Keratinocyte (primary cell): Measurements from ENCODE around the gene SPEF1. TPM values are rescaled to one million over a fixed set of nuclear protein-coding genes. Genes with fewer than 3 reads are reported as not detected.
A peak's percentile ranks its signal among the peaks of the same experiment; 100 is the strongest.

Experiments used
- DNase-seq: peaks from one replicate; pipeline ENCODE4 v3.0.0-alpha.2; 2011; ENCODE audit warnings: low read depth, missing footprints, low spot score
- FAIRE-seq: peaks from 2 replicates; lab custom pipeline; 2011; peaks lifted over from hg19 to GRCh38; lab: Jason Lieb, UNC
- H2AFZ ChIP-seq: 2 replicates; pipeline ENCODE4 v1.6.0; 2012; ENCODE audit warnings: low read length, control low read depth, inconsistent platforms; ENCODE audit not compliant: control insufficient read depth
- H3K27ac ChIP-seq: 2 replicates; pipeline ENCODE4 v1.5.1; 2011; ENCODE audit warnings: low read length; ENCODE audit not compliant: control insufficient read depth, insufficient read depth
- H3K27me3 ChIP-seq: 3 replicates; pipeline ENCODE4 v1.6.0; 2011; ENCODE audit warnings: low read length; ENCODE audit not compliant: control insufficient read depth, insufficient read depth; ENCODE audit errors: extremely low read depth
- H3K36me3 ChIP-seq, 2 experiments: 2 replicates in 1 of 2; 3 replicates in 1 of 2; pipeline ENCODE4 v1.5.1; 2011; ENCODE audit warnings: low read length in 2 of 2, mild to moderate bottlenecking in 1 of 2; ENCODE audit not compliant: control insufficient read depth in 2 of 2, insufficient read depth in 2 of 2; ENCODE audit errors: extremely low read depth in 1 of 2
- H3K4me1 ChIP-seq: 3 replicates; pipeline ENCODE4 v1.5.1; 2011; ENCODE audit warnings: low read length; ENCODE audit not compliant: control insufficient read depth, insufficient read depth; ENCODE audit errors: extremely low read depth
- H3K4me2 ChIP-seq: 3 replicates; pipeline ENCODE4 v1.6.0; 2011; ENCODE audit warnings: low read depth, low read length; ENCODE audit not compliant: control insufficient read depth, insufficient read depth; ENCODE audit errors: extremely low read depth
- H3K4me3 ChIP-seq, 3 experiments: fragments of 200-600 bp in 1 of 3; sonication (generic) in 1 of 3; 2 replicates in 2 of 3; 3 replicates in 1 of 3; pipeline ENCODE4 v1.5.1; 2011 to 2016; ENCODE audit warnings: low read length in 3 of 3, mild to moderate bottlenecking in 3 of 3, control low read depth in 2 of 3, inconsistent platforms in 1 of 3, low read depth in 1 of 3, mixed read lengths in 1 of 3, mixed run types in 1 of 3, moderate library complexity in 1 of 3; ENCODE audit not compliant: control insufficient read depth in 2 of 3, insufficient read depth in 2 of 3; ENCODE audit errors: extremely low read depth in 1 of 3
- H3K79me2 ChIP-seq: 2 replicates; pipeline ENCODE4 v1.6.0; 2012; ENCODE audit warnings: low read length; ENCODE audit not compliant: control insufficient read depth, insufficient read depth
- H3K9ac ChIP-seq: 3 replicates; pipeline ENCODE4 v1.6.0; 2011; ENCODE audit warnings: low read length; ENCODE audit not compliant: control insufficient read depth, insufficient read depth; ENCODE audit errors: extremely low read depth
- H3K9me1 ChIP-seq: 3 replicates; pipeline ENCODE4 v1.6.0; 2011; ENCODE audit warnings: low read length; ENCODE audit not compliant: control insufficient read depth, insufficient read depth; ENCODE audit errors: extremely low read depth
- H3K9me3 ChIP-seq: 2 replicates; pipeline ENCODE4 v1.5.1; 2012; ENCODE audit warnings: low read depth, low read length; ENCODE audit not compliant: control insufficient read depth
- H4K20me1 ChIP-seq: 3 replicates; pipeline ENCODE4 v1.6.0; 2011; ENCODE audit warnings: low read length; ENCODE audit not compliant: control insufficient read depth, insufficient read depth; ENCODE audit errors: extremely low read depth
- EZH2 ChIP-seq: IDR thresholded peaks from one replicate; pipeline ENCODE4 v1.6.1; 2012; ENCODE audit warnings: inconsistent platforms, mild to moderate bottlenecking, low read length, moderate library complexity
- dilution Hi-C: fragments of 300-500 bp; cut with MboI; formaldehyde crosslinking; loops from one replicate; pipeline ENCODE4 v1.7.0; 2020; ENCODE audit warnings: low sequenced_read_pairs; ENCODE audit not compliant: extremely low pct_ligation_motif_present
- polyA plus RNA-seq, 5 experiments: library from polyadenylated mRNA; depleted of rRNA in 3 of 5; stranded (reverse) in 3 of 5; stranded (forward) in 1 of 5; unstranded in 1 of 5; fragments of >200 nt; gene quantifications; 1 replicate in 1 of 5; 2 replicates in 3 of 5; 3 replicates in 1 of 5; pipeline versions ENCODE4 v1.2.1 to v1.2.3, GENCODE V29; 2011 to 2012; ENCODE audit warnings: missing spikeins in 2 of 5, low read depth in 1 of 5, low replicate concordance in 1 of 5
- TF ChIP-seq, protein P1 (sequence below), 3 experiments: IDR thresholded peaks in 1 of 3; conservative IDR thresholded peaks in 1 of 3; optimal IDR thresholded peaks in 1 of 3; 2 replicates in 2 of 3; 3 replicates in 1 of 3; pipeline versions ENCODE3 to v1.5.1; 2011; ENCODE audit warnings: low read length in 3 of 3, mild to moderate bottlenecking in 3 of 3, moderate library complexity in 2 of 3, control low read depth in 1 of 3, inconsistent platforms in 1 of 3; ENCODE audit not compliant: insufficient read depth in 2 of 3; ENCODE audit errors: extremely low read depth in 1 of 3

The SPEF1 gene
- polyA plus RNA-seq, 1 donor (not counting 4 experiments of a cell fraction or from before 2014, with no cell fraction given) = 0.07 TPM

DNA sequence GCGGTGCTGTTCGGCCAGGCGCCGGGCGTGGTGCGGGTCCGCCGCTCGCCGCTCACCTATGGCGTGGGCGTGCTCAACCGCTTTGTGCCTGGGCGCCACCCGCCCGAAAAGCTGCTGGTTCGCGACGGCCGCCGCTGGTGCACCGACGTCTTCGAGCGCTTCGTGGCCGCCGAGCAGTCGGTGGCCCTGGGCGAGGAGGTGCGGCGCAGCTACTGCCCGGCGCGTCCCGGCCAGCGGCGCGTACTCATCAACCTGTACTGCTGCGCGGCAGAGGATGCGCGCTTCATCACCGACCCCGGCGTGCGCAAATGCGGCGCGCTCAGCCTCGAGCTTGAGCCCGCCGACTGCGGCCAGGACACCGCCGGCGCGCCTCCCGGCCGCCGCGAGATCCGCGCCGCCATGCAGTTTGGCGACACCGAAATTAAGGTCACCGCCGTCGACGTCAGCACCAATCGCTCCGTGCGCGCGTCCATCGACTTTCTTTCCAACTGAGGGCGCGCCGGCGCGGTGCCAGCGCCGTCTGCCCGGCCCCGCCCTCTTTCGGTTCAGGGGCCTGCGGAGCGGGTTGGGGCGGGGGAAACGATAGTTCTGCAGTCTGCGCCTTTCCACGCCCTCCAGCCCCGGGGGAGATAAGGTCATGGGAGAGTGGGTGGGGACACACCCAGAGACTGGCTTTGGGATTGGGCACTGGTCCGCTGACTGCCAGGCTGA is 29.4 kb downstream of the SPEF1 start:
- no peaks in the 10 kb centered on the region for H3K9me1 ChIP-seq
- dilution Hi-C loops = no loop called here
- DNase-seq (no peak), FAIRE-seq (no peak)
- H3K4me1 ChIP-seq = peaks cover 16% of the 10 kb centered on the region
- peak overlapping the region; percentile 9 to 42 (median 34) for H3K4me3 ChIP-seq
- peaks cover 42% of the 10 kb centered on the region for H3K27me3 ChIP-seq
- H3K4me2 ChIP-seq = peak overlapping the region; percentile 64
- no peak overlapping the region for H2AFZ ChIP-seq
- H3K36me3 ChIP-seq = peaks cover 0 to 4% of the 10 kb centered on the region in 2 experiments
- no peak for TF ChIP-seq EZH2
- TF ChIP-seq, protein P1, sequence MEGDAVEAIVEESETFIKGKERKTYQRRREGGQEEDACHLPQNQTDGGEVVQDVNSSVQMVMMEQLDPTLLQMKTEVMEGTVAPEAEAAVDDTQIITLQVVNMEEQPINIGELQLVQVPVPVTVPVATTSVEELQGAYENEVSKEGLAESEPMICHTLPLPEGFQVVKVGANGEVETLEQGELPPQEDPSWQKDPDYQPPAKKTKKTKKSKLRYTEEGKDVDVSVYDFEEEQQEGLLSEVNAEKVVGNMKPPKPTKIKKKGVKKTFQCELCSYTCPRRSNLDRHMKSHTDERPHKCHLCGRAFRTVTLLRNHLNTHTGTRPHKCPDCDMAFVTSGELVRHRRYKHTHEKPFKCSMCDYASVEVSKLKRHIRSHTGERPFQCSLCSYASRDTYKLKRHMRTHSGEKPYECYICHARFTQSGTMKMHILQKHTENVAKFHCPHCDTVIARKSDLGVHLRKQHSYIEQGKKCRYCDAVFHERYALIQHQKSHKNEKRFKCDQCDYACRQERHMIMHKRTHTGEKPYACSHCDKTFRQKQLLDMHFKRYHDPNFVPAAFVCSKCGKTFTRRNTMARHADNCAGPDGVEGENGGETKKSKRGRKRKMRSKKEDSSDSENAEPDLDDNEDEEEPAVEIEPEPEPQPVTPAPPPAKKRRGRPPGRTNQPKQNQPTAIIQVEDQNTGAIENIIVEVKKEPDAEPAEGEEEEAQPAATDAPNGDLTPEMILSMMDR (optimal IDR thresholded peaks at IDR 0.05 in 1 of 3, IDR thresholded peaks at IDR 0.05 in 1 of 3, conservative IDR thresholded peaks at IDR 0.05 in 1 of 3; ENCODE audit: extremely low read depth in 1 of 3, insufficient read depth in 2 of 3, low read length in 3 of 3) = no peak
- peaks cover 7% of the 10 kb centered on the region for H4K20me1 ChIP-seq
- no peak overlapping the region for H3K27ac ChIP-seq
- no peak overlapping the region for H3K9ac ChIP-seq
- no peaks in the 10 kb centered on the region for H3K79me2 ChIP-seq
- H3K9me3 ChIP-seq = no peaks in the 10 kb centered on the region

DNA sequence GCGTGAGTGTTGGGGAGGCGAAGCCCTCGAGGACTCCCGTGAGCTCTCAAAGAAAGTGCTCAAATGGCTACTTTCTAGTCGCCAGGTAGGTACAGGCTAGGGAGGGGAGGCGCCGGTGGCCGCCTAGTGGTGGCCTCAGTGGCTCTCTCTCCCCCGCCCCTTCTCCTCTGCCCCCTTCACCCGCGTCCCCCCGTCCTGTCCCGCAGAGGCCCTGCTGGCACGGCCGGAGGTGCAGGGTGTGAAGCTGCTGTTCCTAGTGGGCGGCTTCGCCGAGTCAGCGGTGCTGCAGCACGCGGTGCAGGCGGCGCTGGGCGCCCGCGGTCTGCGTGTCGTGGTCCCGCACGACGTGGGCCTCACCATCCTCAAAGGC is 30.0 kb downstream of the SPEF1 start:
- Histone ChIP-seq H3K9me3 (no peaks in the 10 kb centered on the region), H3K4me2 (peak overlapping the region; percentile 64), H3K9ac (no peak overlapping the region), H3K9me1 (no peaks in the 10 kb centered on the region), H3K36me3 (peaks cover 0 to 4% of the 10 kb centered on the region in 2 experiments), H4K20me1 (peaks cover 7% of the 10 kb centered on the region), H3K27ac (no peak overlapping the region), H3K4me1 (peaks cover 16% of the 10 kb centered on the region), H3K79me2 (no peaks in the 10 kb centered on the region), H3K4me3 (peak overlapping the region in 1 of 3 experiments; percentile 3), H3K27me3 (peaks cover 45% of the 10 kb centered on the region), H2AFZ (no peak overlapping the region)
- no peak for DNase-seq
- dilution Hi-C loops = no loop called here
- no peak for FAIRE-seq
- TF ChIP-seq, protein P1 (optimal IDR thresholded peaks at IDR 0.05 in 1 of 3, IDR thresholded peaks at IDR 0.05 in 1 of 3, conservative IDR thresholded peaks at IDR 0.05 in 1 of 3; ENCODE audit: extremely low read depth in 1 of 3, insufficient read depth in 2 of 3, low read length in 3 of 3) = no peak
- no peak for TF ChIP-seq EZH2
